Skeletal muscle tissue (tissue), 4 donors: ENCODE results near the gene TAS2R14. TPM values are rescaled to one million over a fixed set of nuclear protein-coding genes. Genes with fewer than 3 reads are reported as not detected.

Experiments used
- H3K27ac ChIP-seq: one replicate; pipeline ENCODE4 v1.7.0; 2013; ENCODE audit warnings: mild to moderate bottlenecking, low read depth, low read length, inconsistent platforms
- H3K27me3 ChIP-seq, 3 donors: one replicate each; pipeline ENCODE4 v1.7.0; 2013; ENCODE audit warnings: low read length in 3 of 3; ENCODE audit not compliant: control insufficient read depth in 3 of 3, insufficient read depth in 3 of 3
- H3K36me3 ChIP-seq, 3 donors: one replicate each; pipeline ENCODE4 v1.7.0; 2013; ENCODE audit warnings: low read length in 3 of 3; ENCODE audit not compliant: control insufficient read depth in 3 of 3, insufficient read depth in 3 of 3
- H3K4me1 ChIP-seq, 3 donors: one replicate each; pipeline ENCODE4 v1.7.0; 2013; ENCODE audit warnings: low read length in 3 of 3, mild to moderate bottlenecking in 3 of 3; ENCODE audit not compliant: control insufficient read depth in 3 of 3, insufficient read depth in 3 of 3
- H3K4me3 ChIP-seq, 3 donors: one replicate each; pipeline ENCODE4 v1.7.0; 2013; ENCODE audit warnings: low read length in 3 of 3
- H3K9ac ChIP-seq, 3 donors: one replicate each; pipeline ENCODE4 v1.7.0; 2013; ENCODE audit warnings: low read length in 3 of 3, mild to moderate bottlenecking in 3 of 3, moderate library complexity in 2 of 3, low read depth in 1 of 3
- H3K9me3 ChIP-seq, 3 donors: one replicate each; pipeline ENCODE4 v1.7.0; 2013; ENCODE audit warnings: low read length in 3 of 3; ENCODE audit not compliant: control insufficient read depth in 3 of 3
- total RNA-seq: library from RNA; depleted of rRNA; stranded (reverse); fragments of >200 nt; gene quantifications from one replicate; pipeline ENCODE4 v1.2.3, GENCODE V29; 2014
- donor health status: Osteomylitis.

The TAS2R14 gene
- total RNA-seq, 1 donor from 2014 or later: 6.8 TPM

DNA sequence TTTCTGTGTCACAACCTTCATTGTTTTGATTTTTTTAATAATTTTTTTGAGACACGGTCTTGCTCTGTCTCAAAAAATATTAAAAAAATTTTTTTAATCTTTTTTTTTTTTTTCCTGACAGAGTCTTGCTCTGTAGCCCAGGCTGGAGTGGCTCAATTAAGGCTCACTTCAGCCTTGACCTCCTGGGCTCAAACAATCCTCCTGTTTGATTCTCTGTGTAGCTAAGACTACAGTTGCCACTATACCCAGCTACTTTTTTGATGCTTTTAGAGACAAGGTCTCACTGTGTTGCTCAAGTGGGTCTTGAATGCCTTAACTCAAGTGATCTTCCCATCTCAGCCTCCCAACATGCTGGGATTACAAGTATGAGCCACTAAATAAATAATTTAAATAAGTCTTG lies 19.3 kb downstream of the TAS2R14 start:
- no peak overlapping the region for H3K4me3 ChIP-seq

GRCh38 chr12:10910380-10910779 lies 28.7 kb downstream of the TAS2R14 start:
- no peak overlapping the region for H3K9ac ChIP-seq
- H3K27ac ChIP-seq: no peak overlapping the region
- H3K4me1 ChIP-seq: no peaks in the 10 kb centered on the region
- no peaks in the 10 kb centered on the region for H3K27me3 ChIP-seq
- no peaks in the 10 kb centered on the region for H3K36me3 ChIP-seq
- H3K9me3 ChIP-seq: peaks cover 0 to 2% (median 0%) of the 10 kb centered on the region in 3 donors
- no peak overlapping the region for H3K4me3 ChIP-seq

More for the DNA sequence above, 19.3 kb downstream of the TAS2R14 start:
- no peaks in the 10 kb centered on the region for H3K4me1 ChIP-seq
- no peaks in the 10 kb centered on the region for H3K36me3 ChIP-seq
- H3K27ac ChIP-seq: no peak overlapping the region
- no peak overlapping the region for H3K9ac ChIP-seq
- H3K9me3 ChIP-seq: no peaks in the 10 kb centered on the region
- H3K27me3 ChIP-seq: no peaks in the 10 kb centered on the region

DNA sequence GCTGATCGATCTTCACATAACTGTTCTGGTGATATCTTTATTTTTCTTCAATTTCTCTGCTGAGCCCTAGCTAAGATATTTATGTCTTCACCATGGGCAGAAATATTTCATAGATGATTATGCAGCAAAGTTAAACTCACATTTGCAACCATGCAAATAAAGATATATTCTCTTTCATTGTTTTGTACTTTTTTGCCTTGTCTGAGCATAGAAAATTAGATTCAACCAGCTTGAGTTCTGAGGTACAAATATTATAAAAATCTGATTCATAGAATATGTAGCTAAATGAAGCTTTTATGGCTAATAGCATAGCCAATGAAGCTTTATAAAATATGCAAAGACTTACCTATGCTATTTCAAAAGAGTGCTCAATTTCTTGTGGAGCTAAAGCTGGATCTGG lies 29.6 kb downstream of the TAS2R14 start, which contains the start of gene TAS2R13:
TAS2R13 (minus strand) TSS at position 101 of the 400 bp plus-strand sequence. CDS start 264 bp downstream, outside the sequence.
- no peaks in the 10 kb centered on the region for H3K27me3 ChIP-seq
- peaks cover 0 to 3% (median 0%) of the 10 kb centered on the region in 3 donors for H3K9me3 ChIP-seq
- no peak within 1 kb of the TSS for H3K27ac ChIP-seq
- H3K36me3 ChIP-seq: no peaks in the 10 kb centered on the region
- no peak within 1 kb of the TSS for H3K9ac ChIP-seq
- no peaks in the 10 kb centered on the region for H3K4me1 ChIP-seq
- H3K4me3 ChIP-seq: no peak within 1 kb of the TSS

- Histone ChIP-seq H3K4me3 (no peak overlapping the region), H3K9ac (no peak overlapping the region), H3K27ac (no peak overlapping the region), H3K36me3 (no peaks in the 10 kb centered on the region), H3K9me3 (peaks cover 0 to 11% (median 0%) of the 10 kb centered on the region in 3 donors), H3K27me3 (no peaks in the 10 kb centered on the region), H3K4me1 (no peaks in the 10 kb centered on the region)
These were observed 34.4 kb downstream of the TAS2R14 start for GRCh38 chr12:10904686-10905085.

DNA sequence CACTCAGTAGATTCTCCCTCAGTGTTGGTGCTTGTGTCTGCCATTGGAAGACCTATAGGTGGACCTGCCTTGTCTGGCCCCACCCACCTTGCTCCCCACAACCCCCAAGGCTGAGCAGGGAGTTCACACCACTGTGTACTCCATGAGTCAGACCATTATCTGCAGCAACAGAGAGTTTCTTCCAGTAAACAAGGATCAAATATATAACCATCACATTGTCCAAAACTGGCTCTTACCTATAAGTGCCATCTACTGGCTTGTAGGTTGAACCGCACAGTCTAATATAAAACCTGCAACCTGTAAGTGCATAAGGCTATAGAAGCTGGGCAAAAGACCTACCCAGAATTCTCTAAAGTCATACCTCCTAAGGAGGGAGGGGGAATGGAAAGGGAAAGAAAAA lies 37.6 kb downstream of the TAS2R14 start:
- no peak overlapping the region for H3K4me3 ChIP-seq
- no peak overlapping the region for H3K9ac ChIP-seq

GRCh38 chr12:10900972-10901371 lies 38.1 kb downstream of the TAS2R14 start:
- no peaks in the 10 kb centered on the region for H3K27me3 ChIP-seq
- no peak overlapping the region for H3K4me3 ChIP-seq
- H3K36me3 ChIP-seq: peaks cover 0 to 2% (median 0%) of the 10 kb centered on the region in 3 donors
- H3K9me3 ChIP-seq: peaks cover 0 to 10% (median 0%) of the 10 kb centered on the region in 3 donors
- H3K4me1 ChIP-seq: no peaks in the 10 kb centered on the region
- H3K9ac ChIP-seq: no peak overlapping the region
- H3K27ac ChIP-seq: no peak overlapping the region

More for the DNA sequence above, 37.6 kb downstream of the TAS2R14 start:
- Histone ChIP-seq H3K9me3 (peaks cover 0 to 11% (median 0%) of the 10 kb centered on the region in 3 donors), H3K27me3 (no peaks in the 10 kb centered on the region), H3K27ac (no peak overlapping the region), H3K36me3 (peaks cover 0 to 2% (median 0%) of the 10 kb centered on the region in 3 donors), H3K4me1 (no peaks in the 10 kb centered on the region)

DNA sequence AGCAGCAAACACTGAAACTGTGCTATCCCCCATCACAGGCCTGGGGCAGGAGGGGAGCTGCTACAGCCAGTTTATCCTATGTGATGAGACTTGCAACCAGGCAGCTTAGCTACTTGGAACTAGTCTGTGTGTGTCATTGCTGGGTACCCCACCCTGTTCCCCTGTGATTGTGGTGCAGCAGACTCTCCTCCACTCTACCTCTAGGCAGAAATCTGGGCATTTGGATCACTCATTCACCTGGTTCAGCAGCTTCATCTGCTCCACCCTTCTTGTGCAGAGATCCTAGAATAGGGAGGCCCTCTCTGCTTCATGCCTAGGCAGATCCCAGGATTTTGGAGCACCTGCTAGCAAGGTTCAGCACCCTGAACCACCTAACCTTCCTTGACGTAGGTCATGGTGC lies 38.5 kb downstream of the TAS2R14 start:
- H3K36me3 ChIP-seq: peaks cover 0 to 2% (median 0%) of the 10 kb centered on the region in 3 donors
- H3K27ac ChIP-seq: no peak overlapping the region
- no peak overlapping the region for H3K4me3 ChIP-seq
- no peak overlapping the region for H3K9ac ChIP-seq
- H3K4me1 ChIP-seq: no peaks in the 10 kb centered on the region
- H3K9me3 ChIP-seq: peaks cover 0 to 9% (median 0%) of the 10 kb centered on the region in 3 donors
- H3K27me3 ChIP-seq: no peaks in the 10 kb centered on the region

DNA sequence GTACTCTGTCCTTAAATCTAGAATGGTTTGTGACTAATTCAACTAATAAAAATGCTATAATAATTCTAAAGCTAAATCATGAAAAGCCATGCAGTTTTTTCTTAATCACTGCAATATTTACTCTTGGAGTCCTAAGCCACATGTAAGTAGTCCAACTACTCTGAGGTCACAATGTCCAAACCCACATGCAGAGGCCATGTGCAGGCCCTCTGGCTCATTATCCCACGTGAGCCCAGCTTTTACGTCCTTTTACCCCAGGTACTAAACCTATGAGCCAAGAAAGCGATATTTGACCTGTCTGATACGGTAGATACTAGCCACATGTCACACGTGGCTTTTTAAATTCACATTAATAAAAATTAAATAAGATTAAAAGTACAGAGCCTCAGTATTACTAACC lies 42.2 kb downstream of the TAS2R14 start:
- Histone ChIP-seq H3K27me3 (no peaks in the 10 kb centered on the region), H3K36me3 (peaks cover 0 to 3% (median 2%) of the 10 kb centered on the region in 3 donors), H3K4me1 (no peaks in the 10 kb centered on the region), H3K4me3 (no peak overlapping the region), H3K9ac (no peak overlapping the region), H3K9me3 (no peaks in the 10 kb centered on the region), H3K27ac (no peak overlapping the region)

DNA sequence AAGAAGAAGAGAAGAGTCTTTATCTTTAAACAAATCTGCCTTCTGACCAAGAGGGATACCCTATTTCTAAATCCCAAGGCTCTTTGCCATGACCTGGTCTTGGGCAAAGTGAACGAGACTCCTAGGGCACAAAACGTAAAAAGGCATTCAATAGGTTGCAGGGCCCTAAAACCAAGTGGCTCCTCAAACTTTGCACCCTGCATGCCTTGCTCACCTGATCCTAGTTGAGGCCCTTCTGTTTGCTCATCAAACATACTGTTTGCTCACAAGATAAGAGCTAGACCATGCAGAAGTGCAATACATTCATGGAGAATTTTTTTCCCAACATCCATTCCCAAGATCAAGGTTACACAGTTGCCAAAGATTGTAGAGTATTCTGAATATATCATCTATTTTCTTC lies 47.1 kb downstream of the TAS2R14 start:
- Histone ChIP-seq H3K9ac (no peak overlapping the region), H3K27me3 (no peaks in the 10 kb centered on the region), H3K36me3 (peaks cover 0 to 3% (median 0%) of the 10 kb centered on the region in 3 donors), H3K4me3 (no peak overlapping the region), H3K4me1 (no peaks in the 10 kb centered on the region), H3K27ac (no peak overlapping the region), H3K9me3 (no peaks in the 10 kb centered on the region)

- Histone ChIP-seq H3K27ac (no peak overlapping the region), H3K27me3 (no peaks in the 10 kb centered on the region), H3K4me3 (no peak overlapping the region), H3K36me3 (peaks cover 0 to 3% (median 0%) of the 10 kb centered on the region in 3 donors), H3K4me1 (no peaks in the 10 kb centered on the region), H3K9ac (no peak overlapping the region), H3K9me3 (no peaks in the 10 kb centered on the region)
These were observed 49.8 kb downstream of the TAS2R14 start for GRCh38 chr12:10889226-10889625.
